NCI-H524 treated with DMSO at 0.1 percent for 48 hours (cell line): ENCODE measurements around the gene IDI1.
"Not testable (repeated sequence)": the region's sequence is repeated elsewhere in the genome, so short reads cannot be mapped to it uniquely, and the experiment has no call there.

Source experiments
- DNase-seq: peaks from one replicate; lab custom pipeline; 2025; lab: John Stamatoyannopoulos, UW

Gene IDI1

DNA sequence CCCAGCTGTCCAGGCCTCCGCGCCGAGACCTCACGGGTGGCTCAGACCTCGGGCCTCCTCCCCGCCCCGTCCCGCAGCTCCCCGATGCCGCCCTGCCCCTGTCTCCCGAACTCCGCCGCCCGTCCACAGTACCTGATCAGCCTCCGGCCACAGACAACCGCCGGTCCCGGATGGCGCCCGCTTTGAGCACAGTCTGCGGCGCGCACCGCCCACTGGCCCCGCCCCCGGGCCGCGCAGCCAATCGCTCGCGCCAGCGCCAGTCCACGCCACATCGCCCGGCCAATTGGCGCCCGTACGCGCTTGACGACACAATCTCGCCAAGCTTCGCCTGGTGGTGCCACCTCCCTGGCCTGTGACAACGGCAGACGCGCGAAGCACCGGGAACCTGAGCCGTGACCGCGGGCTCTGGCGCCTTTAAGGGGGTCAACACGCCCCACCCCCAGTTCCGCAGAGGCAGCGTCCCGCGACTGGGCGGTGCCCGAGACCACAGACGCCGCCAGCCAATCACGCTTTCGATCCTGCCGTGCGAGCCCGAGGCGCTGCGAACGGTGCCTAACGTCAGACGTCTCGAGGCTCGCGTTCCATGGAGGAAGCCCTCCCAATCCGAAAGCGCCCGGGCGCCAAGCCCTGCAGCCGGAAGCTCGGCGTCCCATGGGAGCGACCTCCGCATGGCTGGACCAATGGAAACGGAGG, at the start of gene IDI1:
IDI1 (minus strand) TSS at position 388 of the 693 bp plus-strand sequence; CDS start at position 272, 116 bp downstream.
- DNase-seq = peak; percentile 66

DNA sequence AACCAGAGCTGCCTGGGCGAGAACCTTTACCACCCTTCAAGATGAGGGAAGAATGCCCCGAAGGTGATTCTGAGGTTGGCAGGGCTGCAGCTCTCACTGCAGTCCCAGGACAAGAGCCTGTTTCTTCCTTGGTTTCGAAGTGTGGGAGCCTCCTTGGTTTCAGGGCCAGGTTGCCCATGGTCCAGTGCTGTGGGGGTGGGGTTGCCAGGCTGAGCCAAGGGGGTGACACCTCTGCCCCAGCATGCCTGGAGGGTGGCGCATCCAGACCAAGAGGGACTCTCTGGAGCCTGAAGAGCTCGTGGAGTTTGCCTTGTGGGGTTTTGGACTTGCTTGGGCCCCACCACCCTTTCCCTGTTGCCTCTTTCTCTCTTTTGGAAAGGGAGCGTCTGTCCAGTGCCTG, 48.5 kb upstream of the IDI1 start:
- no peak for DNase-seq

- no peak for DNase-seq
Observed at GRCh38 chr10:1096287-1096889, 47.5 kb upstream of the IDI1 start.

DNA sequence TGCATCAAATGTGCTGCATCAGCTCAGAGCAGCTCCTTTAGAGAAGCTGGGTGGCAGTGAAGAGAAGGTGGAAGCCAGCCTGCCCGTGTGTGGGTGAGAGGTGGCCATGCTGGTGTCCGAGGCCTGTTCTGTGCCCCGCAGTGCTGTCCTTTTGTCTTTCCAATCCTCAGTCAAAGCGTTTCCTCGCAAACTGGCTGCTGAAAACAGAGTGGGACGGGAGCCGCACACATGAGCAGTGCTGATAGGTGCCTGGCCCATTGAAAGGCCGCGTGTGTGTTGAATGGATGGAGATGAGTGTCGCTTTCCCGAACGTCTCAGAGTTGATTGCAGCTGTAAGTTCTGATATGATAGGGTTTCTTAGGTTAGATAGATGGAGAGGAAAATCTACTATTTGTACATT, 46.6 kb upstream of the IDI1 start:
- DNase-seq = no peak

- DNase-seq = no peak
Observed at GRCh38 chr10:1094112-1095057, 45.5 kb upstream of the IDI1 start.

DNA sequence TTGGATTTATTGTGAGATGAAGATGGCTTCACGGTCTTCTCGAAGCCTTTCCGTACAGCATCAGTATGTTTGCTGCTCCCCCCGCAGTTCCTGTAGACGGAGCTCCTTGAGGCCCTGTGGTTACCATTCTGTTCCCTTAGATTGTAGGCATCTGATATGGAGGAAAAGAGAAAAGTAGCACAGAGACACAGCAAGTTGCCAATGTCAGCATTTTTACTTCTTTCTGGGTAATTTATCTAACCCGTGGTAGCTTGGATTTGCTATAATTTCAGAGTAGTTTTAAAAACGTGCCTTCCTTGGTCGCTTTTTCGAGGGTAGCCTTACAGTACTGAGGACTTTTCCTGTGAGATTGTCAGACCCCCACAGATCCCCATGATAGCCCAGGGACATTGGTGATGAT, 44.8 kb upstream of the IDI1 start:
- no peak for DNase-seq

DNA sequence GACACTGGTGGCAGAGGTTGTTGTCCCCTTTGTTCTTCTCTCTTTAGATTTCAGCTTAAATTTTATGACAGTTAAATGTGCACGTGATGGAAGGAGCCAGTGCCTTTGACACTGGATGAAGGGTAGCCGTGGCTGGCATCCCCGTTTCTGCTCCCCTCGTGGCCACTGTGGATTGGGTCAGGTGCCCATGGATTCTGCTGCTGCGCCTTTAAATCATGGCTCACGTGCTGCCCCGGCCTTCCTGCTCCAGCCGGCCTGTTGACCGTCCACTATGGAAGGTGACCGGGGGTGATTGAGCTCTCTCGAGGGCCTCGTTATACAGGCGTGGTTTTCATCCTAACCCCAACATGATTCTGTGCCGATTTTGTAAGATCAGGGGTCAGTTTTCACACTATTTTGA, 41.8 kb upstream of the IDI1 start:
- no peak for DNase-seq

DNA sequence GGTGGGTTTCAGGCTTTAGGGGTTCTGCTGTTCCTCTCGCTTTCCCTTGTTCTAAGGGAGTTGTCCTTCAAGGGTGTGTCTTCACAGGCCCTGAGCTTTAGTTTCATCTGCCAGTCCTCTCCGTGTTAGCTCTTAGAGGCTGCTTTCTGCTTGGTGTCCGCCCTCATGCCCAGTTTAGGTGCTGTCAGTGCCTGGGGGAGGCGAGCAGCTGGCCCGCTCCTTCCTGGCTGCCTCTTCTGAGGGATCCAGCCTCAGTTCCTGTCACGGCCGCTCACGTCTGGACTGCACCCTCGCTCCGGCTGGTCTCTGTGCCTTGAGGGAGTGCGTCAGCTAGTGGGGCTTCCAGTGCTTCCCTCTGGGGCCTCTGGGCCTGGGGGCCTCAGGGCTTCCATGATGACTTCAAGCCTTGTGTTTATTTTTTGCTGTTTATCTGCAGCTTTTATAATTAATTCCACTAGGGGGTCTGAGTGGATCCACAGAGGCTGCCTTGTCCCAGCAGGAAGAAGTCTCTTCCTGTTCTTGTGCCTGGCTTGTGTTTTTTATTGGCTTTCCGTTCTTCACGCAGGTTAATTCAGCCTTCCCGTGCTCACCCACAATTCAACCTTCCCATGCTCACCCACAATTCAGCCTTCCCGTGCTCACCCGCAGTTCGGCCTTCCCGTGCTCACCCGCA, 40.2 kb upstream of the IDI1 start:
- DNase-seq = no peak

- DNase-seq = no peak
Observed at GRCh38 chr10:1086787-1087186, 37.9 kb upstream of the IDI1 start.

GRCh38 chr10:1085258-1085657, 36.3 kb upstream of the IDI1 start:
- DNase-seq = no peak

DNA sequence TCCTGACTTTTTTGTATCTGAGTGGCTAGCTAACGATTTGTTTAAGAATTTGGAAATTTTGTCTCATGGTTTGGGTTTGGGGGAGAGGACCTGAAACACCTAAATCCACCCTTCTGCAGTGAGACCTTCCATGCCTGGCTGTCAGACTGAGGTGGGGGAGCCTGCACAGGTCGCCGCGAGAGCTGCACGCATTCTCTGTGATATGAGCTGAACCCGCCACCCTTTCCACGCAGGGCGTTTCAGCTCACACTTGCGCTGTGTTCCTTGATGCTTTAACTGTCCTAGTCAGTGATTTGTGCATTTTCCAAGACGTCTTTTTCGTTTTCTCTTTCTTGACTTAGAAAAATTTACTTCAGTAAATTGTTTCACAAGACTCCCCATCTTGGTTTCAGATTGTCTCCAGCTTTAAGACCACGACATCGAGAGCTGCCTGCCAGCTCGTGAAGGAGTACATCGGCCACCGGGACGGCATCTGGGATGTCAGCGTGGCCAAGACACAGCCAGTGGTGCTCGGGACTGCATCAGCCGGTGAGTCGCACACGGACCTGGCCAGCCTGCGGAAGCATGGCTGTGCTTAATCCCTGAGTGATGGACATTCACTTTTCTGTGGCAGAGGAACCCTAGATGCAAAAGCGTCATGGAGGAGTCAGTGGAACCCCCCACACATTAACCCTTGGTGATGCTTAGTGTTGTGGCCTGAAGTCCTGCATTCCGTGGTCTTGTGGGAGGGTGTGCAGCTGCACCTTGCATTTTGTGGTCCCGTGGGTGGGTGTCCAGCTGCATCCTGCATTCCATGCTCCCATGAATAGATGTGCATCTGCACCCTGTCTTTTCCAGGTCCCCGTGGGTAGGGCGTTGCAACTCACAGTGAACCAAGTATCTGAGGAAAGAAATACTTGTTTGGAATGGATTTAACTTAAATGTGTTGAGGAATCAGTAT, 35.4 kb upstream of the IDI1 start:
- no peak for DNase-seq

GRCh38 chr10:1083581-1083980, 34.7 kb upstream of the IDI1 start:
- no peak for DNase-seq

- DNase-seq = no peak
Observed at GRCh38 chr10:1078668-1079067, 29.7 kb upstream of the IDI1 start.

- no peak for DNase-seq
Observed at GRCh38 chr10:1074748-1075308, 25.9 kb upstream of the IDI1 start.

GRCh38 chr10:1074052-1074747, 25.3 kb upstream of the IDI1 start:
- no peak for DNase-seq

- no peak for DNase-seq
Observed at GRCh38 chr10:1070919-1071318, 22.0 kb upstream of the IDI1 start.

DNA sequence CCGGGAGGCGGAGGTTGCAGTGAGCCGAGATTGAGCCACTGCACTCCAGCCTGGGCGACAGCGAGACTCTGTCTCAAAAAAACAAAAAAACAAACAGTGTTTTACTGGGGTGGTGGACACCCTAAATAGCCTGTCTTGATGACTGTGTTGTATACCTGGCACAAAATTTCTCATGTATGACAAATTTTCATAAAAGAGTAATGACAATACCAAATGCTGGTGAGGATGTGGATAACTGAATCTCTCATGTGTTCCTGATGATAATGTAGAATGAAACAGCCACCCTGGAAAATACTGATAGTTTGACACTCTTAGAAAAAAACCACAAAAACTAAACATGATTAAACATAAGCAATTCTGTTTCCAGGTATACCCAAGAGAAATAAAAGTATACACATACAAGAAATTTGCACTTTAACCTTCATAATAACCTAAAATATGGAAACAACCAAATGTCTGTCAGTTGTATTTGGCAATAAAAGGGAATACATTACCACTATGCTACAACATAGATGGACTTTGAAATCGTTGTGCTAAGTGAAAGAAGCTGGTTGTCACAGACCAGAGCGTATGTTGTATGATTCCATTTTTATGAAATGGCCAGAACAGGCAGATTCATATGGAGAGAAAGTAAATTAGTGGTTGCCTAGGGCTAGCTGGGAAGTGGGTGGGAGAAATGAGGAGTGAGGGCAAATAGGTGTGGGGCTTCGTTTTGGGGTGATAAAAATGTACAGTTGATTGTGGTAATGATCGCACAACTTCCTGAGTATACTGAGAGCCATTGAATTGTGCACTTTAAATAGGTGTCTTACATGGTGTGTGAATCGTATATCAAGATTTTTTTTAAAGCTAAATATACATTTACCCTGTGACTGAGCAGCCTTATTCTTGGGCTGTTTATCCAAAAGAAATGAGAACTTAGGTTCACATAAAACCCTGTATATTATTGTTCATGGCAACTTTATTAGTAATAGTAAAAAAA, 19.8 kb upstream of the IDI1 start:
- no peak for DNase-seq

DNA sequence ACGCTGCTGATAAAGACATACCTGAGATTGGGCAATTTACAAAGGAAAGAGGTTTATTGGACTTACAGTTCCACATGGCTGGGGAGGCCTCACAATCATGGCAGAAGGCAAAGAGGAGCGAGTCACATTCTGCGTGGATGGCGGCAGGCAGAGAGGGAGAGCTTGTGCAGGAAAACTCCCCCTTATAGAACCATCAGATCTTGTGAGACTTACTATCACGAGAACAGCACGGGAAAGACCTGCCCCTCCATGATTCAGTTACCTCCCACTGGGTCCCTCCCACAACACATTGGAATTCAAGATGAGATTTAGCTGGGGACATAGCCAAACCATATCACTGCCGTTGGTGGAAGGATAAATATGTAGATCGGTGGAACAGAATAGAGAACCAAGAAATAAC, 17.8 kb upstream of the IDI1 start:
- not testable (repeated sequence) for DNase-seq

- DNase-seq = no peak
Observed at GRCh38 chr10:1064964-1065247, 16.0 kb upstream of the IDI1 start.
